Measurements from ENCODE around the gene CACNG5. TPM values are rescaled to one million over a fixed set of nuclear protein-coding genes. Genes with fewer than 3 reads are reported as not detected.
A peak's percentile ranks its signal among the peaks of the same experiment; 100 is the strongest.
"Not testable (repeated sequence)": the region's sequence is repeated elsewhere in the genome, so short reads cannot be mapped to it uniquely, and the experiment has no call there.

The CACNG5 gene
- total and polyA plus RNA-seq, 7 experiments from 2014 or later, result not detected

GRCh38 chr17:66893382-66893781 is 58.5 kb downstream of the CACNG5 start:
- Mint-ChIP-seq H3K9me3 (no peaks in the 10 kb centered on the region), H3K4me1 (no peaks in the 10 kb centered on the region), H3K27me3 (peaks cover 0 to 5% (median 4%) of the 10 kb centered on the region in 5 donors), H3K27ac (no peak overlapping the region), H3K36me3 (no peaks in the 10 kb centered on the region), H3K4me3 (no peak overlapping the region)
- H3K4me1 ChIP-seq (ENCODE audit: control insufficient read depth in 2 of 2, insufficient read depth in 2 of 2, low read length in 2 of 2), result no peaks in the 10 kb centered on the region
- no peak overlapping the region for H3K4me3 ChIP-seq (ENCODE audit: low read length)
- ChIA-PET CTCF (no interaction called here), POLR2A (no interaction called here)
- no peaks in the 10 kb centered on the region for H3K9me3 ChIP-seq (ENCODE audit: control insufficient read depth in 2 of 3, low read length in 3 of 3)
- DNase-seq, result no peak
- ATAC-seq, result no peak
- H3K27me3 ChIP-seq (ENCODE audit: control insufficient read depth in 2 of 2, insufficient read depth in 2 of 2, low read length in 2 of 2), result no peaks in the 10 kb centered on the region
- intact Hi-C loops (cut with micrococcal nuclease), result no loop called here
- no peaks in the 10 kb centered on the region for H3K36me3 ChIP-seq (ENCODE audit: control insufficient read depth in 2 of 3, insufficient read depth in 3 of 3, low read length in 3 of 3)
- H3K27ac ChIP-seq (ENCODE audit: low read depth, low read length), result no peak overlapping the region

- POLR2A ChIA-PET, result no interaction called here
- intact Hi-C loops (cut with micrococcal nuclease), result no loop called here
These were observed 58.9 kb downstream of the CACNG5 start for GRCh38 chr17:66893863-66894262.

GRCh38 chr17:66897141-66897540 is 62.2 kb downstream of the CACNG5 start:
- DNase-seq (no peak), ATAC-seq (no peak)
- Mint-ChIP-seq H3K27ac (no peak overlapping the region), H3K36me3 (no peaks in the 10 kb centered on the region), H3K27me3 (peaks cover 0 to 8% (median 4%) of the 10 kb centered on the region in 5 donors), H3K4me3 (no peak overlapping the region), H3K4me1 (no peaks in the 10 kb centered on the region), H3K9me3 (no peaks in the 10 kb centered on the region)
- no peaks in the 10 kb centered on the region for H3K4me1 ChIP-seq (ENCODE audit: control insufficient read depth in 2 of 2, insufficient read depth in 2 of 2, low read length in 2 of 2)
- H3K27ac ChIP-seq (ENCODE audit: low read depth, low read length), result no peak overlapping the region
- H3K9me3 ChIP-seq (ENCODE audit: control insufficient read depth in 2 of 3, low read length in 3 of 3), result no peaks in the 10 kb centered on the region
- intact Hi-C loops (cut with micrococcal nuclease), result no loop called here
- H3K4me3 ChIP-seq (ENCODE audit: low read length), result no peak overlapping the region
- H3K36me3 ChIP-seq (ENCODE audit: control insufficient read depth in 2 of 3, insufficient read depth in 3 of 3, low read length in 3 of 3), result no peaks in the 10 kb centered on the region
- no peaks in the 10 kb centered on the region for H3K27me3 ChIP-seq (ENCODE audit: control insufficient read depth in 2 of 2, insufficient read depth in 2 of 2, low read length in 2 of 2)
- CTCF ChIA-PET, result interaction anchor here (1.4 kb wide), 1 partner anchor 695 kb away, joined by 5 read pairs; no protein-coding TSS in a partner anchor
- POLR2A ChIA-PET, result no interaction called here

More at GRCh38 chr17:66893863-66894262, 58.9 kb downstream of the CACNG5 start:
- no peaks in the 10 kb centered on the region for H3K4me1 Mint-ChIP-seq
- H3K27me3 ChIP-seq (ENCODE audit: control insufficient read depth in 2 of 2, insufficient read depth in 2 of 2, low read length in 2 of 2), result no peaks in the 10 kb centered on the region
- peaks cover 0 to 5% (median 4%) of the 10 kb centered on the region in 5 donors for H3K27me3 Mint-ChIP-seq
- DNase-seq (no peak), ATAC-seq (no peak)
- no peaks in the 10 kb centered on the region for H3K9me3 Mint-ChIP-seq
- H3K4me3 Mint-ChIP-seq, result no peak overlapping the region
- no peaks in the 10 kb centered on the region for H3K36me3 Mint-ChIP-seq
- H3K4me1 ChIP-seq (ENCODE audit: control insufficient read depth in 2 of 2, insufficient read depth in 2 of 2, low read length in 2 of 2), result no peaks in the 10 kb centered on the region
- H3K36me3 ChIP-seq (ENCODE audit: control insufficient read depth in 2 of 3, insufficient read depth in 3 of 3, low read length in 3 of 3), result no peaks in the 10 kb centered on the region
- no peak overlapping the region for H3K4me3 ChIP-seq (ENCODE audit: low read length)
- no peak overlapping the region for H3K27ac ChIP-seq (ENCODE audit: low read depth, low read length)
- no peak overlapping the region for H3K27ac Mint-ChIP-seq
- H3K9me3 ChIP-seq (ENCODE audit: control insufficient read depth in 2 of 3, low read length in 3 of 3), result no peaks in the 10 kb centered on the region
- CTCF ChIA-PET, result no interaction called here

GRCh38 chr17:66898536-66898935 is 63.6 kb downstream of the CACNG5 start:
- Mint-ChIP-seq H3K4me3 (no peak overlapping the region), H3K27me3 (peaks cover 4 to 10% (median 6%) of the 10 kb centered on the region in 5 donors), H3K36me3 (no peaks in the 10 kb centered on the region), H3K4me1 (no peaks in the 10 kb centered on the region), H3K9me3 (no peaks in the 10 kb centered on the region), H3K27ac (no peak overlapping the region)
- DNase-seq (no peak), ATAC-seq (no peak)
- Histone ChIP-seq H3K9me3 (ENCODE audit: control insufficient read depth in 2 of 3, low read length in 3 of 3) (no peaks in the 10 kb centered on the region), H3K27me3 (ENCODE audit: control insufficient read depth in 2 of 2, insufficient read depth in 2 of 2, low read length in 2 of 2) (no peaks in the 10 kb centered on the region), H3K36me3 (ENCODE audit: control insufficient read depth in 2 of 3, insufficient read depth in 3 of 3, low read length in 3 of 3) (no peaks in the 10 kb centered on the region), H3K4me3 (ENCODE audit: low read length) (no peak overlapping the region), H3K4me1 (ENCODE audit: control insufficient read depth in 2 of 2, insufficient read depth in 2 of 2, low read length in 2 of 2) (no peaks in the 10 kb centered on the region), H3K27ac (ENCODE audit: low read depth, low read length) (no peak overlapping the region)
- POLR2A ChIA-PET, result no interaction called here
- CTCF ChIA-PET, result interaction anchor here (0.6 kb wide), 1 partner anchor 698 kb away, joined by 3 read pairs; no protein-coding TSS in a partner anchor
- intact Hi-C loops (cut with micrococcal nuclease), result no loop called here

GRCh38 chr17:66900126-66901010 is 65.5 kb downstream of the CACNG5 start:
- Mint-ChIP-seq H3K4me1 (no peaks in the 10 kb centered on the region), H3K36me3 (no peaks in the 10 kb centered on the region), H3K9me3 (no peaks in the 10 kb centered on the region), H3K4me3 (no peak overlapping the region), H3K27ac (no peak overlapping the region), H3K27me3 (peaks cover 2 to 13% (median 6%) of the 10 kb centered on the region in 5 donors)
- ATAC-seq, result no peak
- H3K9me3 ChIP-seq (ENCODE audit: control insufficient read depth in 2 of 3, low read length in 3 of 3), result no peaks in the 10 kb centered on the region
- ChIA-PET POLR2A (no interaction called here), CTCF (interaction anchor here (0.8 kb wide), 1 partner anchor 699 kb away, joined by 3 read pairs; no protein-coding TSS in a partner anchor)
- no peaks in the 10 kb centered on the region for H3K36me3 ChIP-seq (ENCODE audit: control insufficient read depth in 2 of 3, insufficient read depth in 3 of 3, low read length in 3 of 3)
- H3K4me3 ChIP-seq (ENCODE audit: low read length), result no peak overlapping the region
- no peak overlapping the region for H3K27ac ChIP-seq (ENCODE audit: low read depth, low read length)
- DNase-seq, result no peak
- intact Hi-C loops (cut with micrococcal nuclease), result no loop called here
- H3K4me1 ChIP-seq (ENCODE audit: control insufficient read depth in 2 of 2, insufficient read depth in 2 of 2, low read length in 2 of 2), result no peaks in the 10 kb centered on the region
- H3K27me3 ChIP-seq (ENCODE audit: control insufficient read depth in 2 of 2, insufficient read depth in 2 of 2, low read length in 2 of 2), result no peaks in the 10 kb centered on the region

- intact Hi-C loops (cut with micrococcal nuclease); H3K36me3 Mint-ChIP-seq; H3K27ac Mint-ChIP-seq; H3K4me3 Mint-ChIP-seq; H3K4me1 Mint-ChIP-seq; H3K4me1 ChIP-seq (ENCODE audit: control insufficient read depth in 2 of 2, insufficient read depth in 2 of 2, low read length in 2 of 2); H3K9me3 ChIP-seq (ENCODE audit: control insufficient read depth in 2 of 3, low read length in 3 of 3); H3K27me3 ChIP-seq (ENCODE audit: control insufficient read depth in 2 of 2, insufficient read depth in 2 of 2, low read length in 2 of 2); H3K27ac ChIP-seq (ENCODE audit: low read depth, low read length); POLR2A ChIA-PET; H3K4me3 ChIP-seq (ENCODE audit: low read length); H3K36me3 ChIP-seq (ENCODE audit: control insufficient read depth in 2 of 3, insufficient read depth in 3 of 3, low read length in 3 of 3); DNase-seq; ATAC-seq; H3K9me3 Mint-ChIP-seq: not testable (repeated sequence)
- CTCF ChIA-PET, result interaction anchor here (2.5 kb wide), 1 partner anchor 702 kb away, joined by 10 read pairs; no protein-coding TSS in a partner anchor
- H3K27me3 Mint-ChIP-seq, result peaks cover 0 to 16% (median 6%) of the 10 kb centered on the region in 5 donors
These were observed 68.4 kb downstream of the CACNG5 start for GRCh38 chr17:66903296-66903695.

GRCh38 chr17:66903781-66904180 is 68.9 kb downstream of the CACNG5 start:
- H3K4me1 ChIP-seq (ENCODE audit: control insufficient read depth in 2 of 2, insufficient read depth in 2 of 2, low read length in 2 of 2), result no peaks in the 10 kb centered on the region
- H3K4me3 Mint-ChIP-seq, result no peak overlapping the region
- H3K9me3 Mint-ChIP-seq, result no peaks in the 10 kb centered on the region
- no peaks in the 10 kb centered on the region for H3K36me3 Mint-ChIP-seq
- H3K9me3 ChIP-seq (ENCODE audit: control insufficient read depth in 2 of 3, low read length in 3 of 3), result no peaks in the 10 kb centered on the region
- ATAC-seq (no peak), DNase-seq (no peak)
- peaks cover 0 to 4% of the 10 kb centered on the region in 2 donors for H3K27me3 ChIP-seq (ENCODE audit: control insufficient read depth in 2 of 2, insufficient read depth in 2 of 2, low read length in 2 of 2)
- peaks cover 0 to 9% (median 6%) of the 10 kb centered on the region in 7 donors for H3K4me1 Mint-ChIP-seq
- no peak overlapping the region for H3K27ac ChIP-seq (ENCODE audit: low read depth, low read length)
- POLR2A ChIA-PET, result no interaction called here
- H3K27me3 Mint-ChIP-seq, result peaks cover 0 to 16% (median 6%) of the 10 kb centered on the region in 5 donors
- H3K4me3 ChIP-seq (ENCODE audit: low read length), result no peak overlapping the region
- H3K36me3 ChIP-seq (ENCODE audit: control insufficient read depth in 2 of 3, insufficient read depth in 3 of 3, low read length in 3 of 3), result no peaks in the 10 kb centered on the region
- CTCF ChIA-PET, result interaction anchor here (2.5 kb wide), 1 partner anchor 703 kb away, joined by 10 read pairs; no protein-coding TSS in a partner anchor
- peak overlapping the region in 1 of 9 donors; percentile 9 for H3K27ac Mint-ChIP-seq
- intact Hi-C loops (cut with micrococcal nuclease), result no loop called here

Data from naive thymus-derived CD4-positive, alpha-beta T cell (primary cell).